T-helper 1 cell treated with Interleukin-12 subunit alpha and Interleukin-12 subunit beta and Interleukin-4 antibody, amounts not matched to agents 30 ng/mL and 1 ng/mL, for 36 hours (primary cell): ENCODE results near the gene CEBPE. TPM values are rescaled to one million over a fixed set of nuclear protein-coding genes. Genes with fewer than 3 reads are reported as not detected.

Source experiments
- intact Hi-C: fragments of 100-400 bp; cut with micrococcal nuclease; formaldehyde crosslinking; loops from one replicate; pipeline ENCODE4 v1.15.1; 2024
- total RNA-seq: library from RNA; stranded (reverse); gene quantifications from 2 replicates; pipeline ENCODE4 v1.2.3, GENCODE V29; 2022

Gene CEBPE
- total RNA-seq = 0.34 TPM in 1 of 2 replicates, not detected in the other

DNA sequence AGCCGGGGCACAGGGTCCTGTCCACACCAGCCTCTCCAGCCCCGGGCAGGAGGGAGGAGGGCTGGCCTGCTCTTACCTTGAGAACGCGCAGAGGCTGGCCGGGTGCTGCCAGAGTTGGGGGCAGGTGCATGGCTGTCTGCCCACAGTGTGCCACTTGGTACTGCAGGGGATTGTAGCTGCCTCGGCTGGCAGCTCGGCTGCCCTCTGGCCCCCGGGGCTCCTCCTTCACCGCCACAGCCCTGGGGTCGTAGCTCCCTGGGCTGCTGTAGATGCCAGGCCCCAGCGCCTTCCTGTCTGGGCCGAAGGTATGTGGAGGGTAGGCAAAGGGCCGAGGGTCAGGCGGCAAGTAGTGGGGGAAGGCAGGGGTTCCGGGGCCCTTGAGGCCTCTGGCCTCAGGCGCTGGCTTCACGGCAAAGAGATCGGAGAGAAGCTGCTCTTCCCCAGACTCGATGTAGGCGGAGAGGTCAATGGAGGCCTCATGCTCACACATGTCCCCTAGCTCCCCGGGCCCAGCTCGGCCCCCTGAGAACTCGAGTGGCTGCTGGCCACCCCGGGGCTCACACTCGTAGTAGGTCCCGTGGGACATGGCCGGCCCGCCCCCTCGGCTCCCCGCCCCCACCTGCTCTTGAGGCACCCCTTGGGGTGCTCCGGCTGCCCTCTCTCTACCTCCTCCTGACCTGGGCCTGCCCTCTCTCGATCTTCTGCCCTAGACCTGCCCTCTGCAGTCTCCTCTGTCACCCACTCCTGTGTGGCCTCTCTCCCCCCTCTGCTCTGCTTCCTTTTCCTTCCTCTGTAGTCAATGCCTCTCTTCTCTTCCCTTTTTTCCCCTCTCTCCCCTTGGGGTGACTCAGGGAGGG lies at the start of gene CEBPE:
Gene CEBPE (minus strand): TSS at position 750 of the 857 bp plus-strand sequence. CDS start 164 bp downstream, at position 586.
- intact Hi-C loops = no loop called here

DNA sequence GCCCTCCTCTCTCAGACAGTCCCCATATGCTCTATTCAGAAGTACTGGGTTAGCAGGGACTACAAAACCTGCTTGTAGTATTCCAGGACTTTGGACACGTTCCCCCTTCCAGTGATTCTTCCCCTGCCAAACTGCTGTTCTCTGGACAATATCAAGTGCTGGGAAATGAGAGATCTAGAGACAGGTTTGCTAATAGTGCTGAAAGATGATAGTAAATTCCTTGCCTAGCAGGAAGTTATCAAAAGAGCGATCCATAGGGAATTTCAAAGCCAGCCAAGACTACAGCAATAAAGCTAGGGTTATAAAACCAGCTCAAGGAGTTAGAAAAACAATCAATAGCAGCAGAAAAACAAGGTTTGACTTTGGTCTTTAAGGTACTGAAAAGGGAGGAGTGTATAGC lies 49.2 kb upstream of the CEBPE start:
- intact Hi-C loops = no loop called here

DNA sequence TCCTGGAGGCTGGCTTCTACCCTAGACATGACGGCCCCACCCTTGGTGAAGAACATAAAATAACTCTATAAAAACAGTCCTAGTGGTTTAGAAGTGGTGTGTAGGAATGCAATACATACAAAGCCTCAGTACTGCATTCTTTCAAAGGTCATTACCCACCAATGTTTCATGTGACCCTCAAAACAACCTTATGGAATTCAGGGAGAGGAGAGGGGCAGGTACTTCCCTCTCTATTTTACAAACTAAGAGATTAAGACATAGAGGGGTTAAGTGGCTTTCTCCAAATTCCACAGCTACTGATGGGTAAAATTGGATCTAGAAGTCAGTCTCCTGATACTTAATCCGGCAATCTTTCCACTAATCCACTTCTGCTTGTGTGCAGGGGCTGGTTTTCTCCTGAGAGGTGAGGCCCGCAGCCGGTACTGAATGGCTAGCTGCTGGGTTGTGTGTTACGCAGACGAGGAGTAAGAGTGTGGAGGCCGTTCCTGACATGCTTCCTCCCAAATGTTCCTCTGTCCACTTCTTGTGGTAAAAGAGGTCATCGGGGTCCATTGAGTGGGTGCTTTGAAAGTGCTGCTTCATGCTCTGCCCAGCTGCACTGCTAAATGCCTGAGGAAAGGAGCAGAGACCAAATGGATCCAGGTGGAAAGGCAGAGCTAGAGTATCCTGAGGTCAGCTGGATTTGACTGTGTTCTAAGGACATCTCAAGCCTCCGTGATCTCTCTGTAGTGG lies 48.2 kb upstream of the CEBPE start:
- intact Hi-C loops = no loop called here

DNA sequence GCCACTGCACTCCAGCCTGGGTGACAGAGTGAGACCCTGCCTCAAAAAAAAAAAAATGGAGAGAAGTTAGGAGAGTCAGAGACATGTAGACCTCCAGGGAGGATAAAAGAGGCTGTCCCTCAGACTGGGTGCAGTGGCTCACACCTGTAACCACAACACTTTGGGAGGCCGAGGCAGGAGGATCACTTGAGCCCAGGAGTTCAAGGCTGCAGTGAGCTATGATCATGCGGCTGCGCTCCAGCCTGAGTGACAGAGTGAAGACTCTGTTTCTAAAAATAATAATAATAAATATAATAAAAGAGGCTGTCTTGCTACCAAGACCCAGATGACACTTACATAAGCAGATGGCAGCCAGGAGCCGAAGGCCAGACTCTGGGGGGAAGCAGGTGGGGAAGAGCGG lies 45.9 kb upstream of the CEBPE start:
- intact Hi-C loops = no loop called here

DNA sequence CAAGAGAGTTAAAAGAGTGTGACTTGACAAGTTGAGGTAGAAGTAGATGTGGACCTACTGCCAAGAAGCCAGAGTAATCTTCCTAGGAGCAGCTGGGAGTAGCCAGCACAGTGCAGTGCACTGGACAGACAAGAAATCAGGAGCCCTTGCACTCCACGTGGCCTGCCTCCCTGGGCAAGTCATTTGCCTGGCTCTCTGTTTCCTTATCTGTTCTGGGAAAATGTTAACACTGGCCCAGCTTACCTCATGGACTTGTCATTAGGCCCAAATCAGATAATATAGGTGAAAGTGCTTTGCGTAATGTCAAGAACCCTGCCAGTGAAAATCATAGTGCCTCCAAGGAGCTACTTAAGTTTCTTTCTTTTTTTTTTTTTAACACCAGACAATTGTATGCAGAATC lies 45.2 kb upstream of the CEBPE start:
- intact Hi-C loops = no loop called here

DNA sequence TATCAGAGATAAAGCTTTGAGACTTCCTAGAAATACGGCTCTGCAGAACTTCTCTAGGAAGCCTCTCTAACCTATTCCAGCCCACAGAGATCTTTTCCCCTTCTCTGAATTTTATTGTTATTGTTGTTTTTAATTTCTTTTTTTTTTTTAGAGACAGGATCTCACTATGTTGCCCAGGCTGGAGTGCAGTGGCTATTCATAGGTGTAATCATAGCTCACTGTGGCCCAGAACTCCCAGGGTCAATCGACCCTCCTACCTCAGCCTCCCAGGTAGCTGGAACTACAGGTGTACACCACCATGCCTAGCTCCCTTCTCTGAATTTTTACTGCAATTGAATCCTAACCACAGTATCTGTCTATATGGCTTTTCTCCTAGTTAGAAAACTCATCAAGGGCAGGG lies 44.8 kb upstream of the CEBPE start:
- intact Hi-C loops = no loop called here

DNA sequence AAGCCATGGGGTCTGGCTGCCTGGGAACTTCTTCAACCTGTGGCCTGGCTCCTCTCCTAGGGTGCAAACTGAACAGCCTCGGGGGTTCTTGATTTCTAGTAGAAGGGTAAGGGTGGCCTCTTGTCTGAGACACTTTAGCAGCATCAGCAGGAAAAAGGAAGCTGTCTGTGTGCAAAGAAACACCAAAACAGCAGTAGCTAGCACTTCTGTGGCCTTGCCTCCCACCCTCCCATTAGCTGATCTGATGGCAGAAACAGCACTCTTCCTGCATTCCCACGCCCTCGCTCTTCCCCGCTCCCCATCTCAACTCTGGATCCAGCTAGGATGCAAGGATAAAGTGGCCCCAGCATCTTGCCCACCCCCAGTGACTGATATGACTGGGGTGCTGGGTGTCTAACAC lies 43.7 kb upstream of the CEBPE start:
- intact Hi-C loops = no loop called here

DNA sequence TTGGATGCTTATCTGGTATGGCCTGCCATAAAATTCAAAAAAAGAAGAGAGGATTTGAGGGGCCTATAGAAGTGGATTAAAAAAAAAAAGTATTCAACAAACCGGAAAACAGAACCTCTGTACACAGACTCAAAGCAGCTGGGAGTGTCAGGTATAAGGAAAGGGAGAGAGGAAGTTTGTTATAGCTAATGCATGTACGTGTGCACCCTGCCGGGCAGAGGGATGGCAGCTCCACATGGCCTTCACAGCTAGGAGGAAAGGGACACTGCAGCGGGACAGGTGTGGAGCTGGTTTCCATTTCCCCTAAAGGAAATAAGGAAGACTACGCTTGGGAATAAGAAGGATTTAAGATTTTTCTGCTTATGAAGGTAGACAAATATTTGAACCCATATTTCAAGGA lies 43.0 kb upstream of the CEBPE start:
- intact Hi-C loops = no loop called here

DNA sequence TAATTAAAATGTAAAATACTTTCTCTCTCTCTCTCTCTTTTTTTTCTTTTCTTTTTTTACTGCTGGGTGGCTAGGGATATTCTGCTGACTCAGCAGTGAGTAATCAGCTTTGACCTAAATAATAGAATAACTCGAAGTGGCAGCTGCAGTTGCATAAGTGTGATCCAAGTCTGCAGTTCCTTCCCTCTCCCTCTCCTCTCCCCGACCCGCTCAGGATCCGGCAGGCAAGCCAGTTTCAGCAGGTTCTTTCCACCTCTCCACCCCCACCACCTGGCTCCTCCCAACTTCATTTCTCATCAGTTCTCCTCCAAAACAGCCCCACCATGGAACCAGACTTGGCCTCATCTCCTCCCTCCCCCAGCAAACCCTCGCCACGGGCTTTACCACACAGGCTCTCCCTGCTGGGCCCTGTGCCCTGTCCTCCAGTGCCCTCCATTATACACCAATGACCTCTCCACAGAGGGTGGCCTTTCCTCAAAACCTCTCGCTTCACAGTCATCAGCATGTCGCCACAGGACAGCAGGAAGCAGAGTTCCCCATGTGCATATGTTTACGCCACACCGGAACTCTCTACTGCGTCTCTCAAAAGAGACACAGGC lies 42.0 kb upstream of the CEBPE start:
- intact Hi-C loops = no loop called here

DNA sequence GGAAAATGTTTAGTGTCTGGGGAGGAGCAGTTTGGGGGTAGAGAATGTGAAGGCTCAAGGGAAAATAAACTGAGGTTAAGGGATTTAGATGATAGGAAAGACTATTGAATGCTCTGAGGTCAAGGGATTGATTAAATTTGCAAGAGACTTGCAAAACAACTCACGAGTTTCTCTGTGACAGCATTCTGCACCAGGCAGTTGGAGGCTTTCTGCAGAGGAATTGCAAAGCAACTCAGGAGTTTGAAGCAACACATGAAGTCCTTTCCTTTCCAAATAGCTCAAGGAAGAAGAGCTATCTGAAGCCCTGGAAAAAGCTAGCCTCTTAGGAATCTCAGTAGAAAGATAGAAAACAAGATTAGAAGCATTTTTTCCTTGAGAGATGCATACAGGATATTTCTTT lies 40.5 kb upstream of the CEBPE start:
- intact Hi-C loops = no loop called here

DNA sequence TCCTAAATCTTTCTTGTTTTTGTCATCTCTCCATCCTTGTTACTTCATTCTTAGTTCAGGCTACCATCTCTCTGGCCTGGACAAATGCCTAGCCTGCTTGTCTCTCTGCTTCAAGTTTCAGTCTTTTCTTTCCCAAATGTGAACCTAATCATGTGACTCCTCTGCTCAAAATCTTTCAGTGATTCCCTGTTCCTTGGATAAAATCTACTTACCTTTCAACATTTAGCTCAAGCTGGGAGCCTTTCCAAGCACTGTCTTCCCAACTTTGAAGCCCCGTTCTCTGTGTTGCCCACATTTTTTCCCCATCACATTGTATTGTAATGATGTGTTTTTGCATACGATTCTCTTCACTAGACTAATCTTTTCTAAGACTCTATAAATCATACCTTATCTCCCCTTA lies 39.7 kb upstream of the CEBPE start:
- intact Hi-C loops = no loop called here

DNA sequence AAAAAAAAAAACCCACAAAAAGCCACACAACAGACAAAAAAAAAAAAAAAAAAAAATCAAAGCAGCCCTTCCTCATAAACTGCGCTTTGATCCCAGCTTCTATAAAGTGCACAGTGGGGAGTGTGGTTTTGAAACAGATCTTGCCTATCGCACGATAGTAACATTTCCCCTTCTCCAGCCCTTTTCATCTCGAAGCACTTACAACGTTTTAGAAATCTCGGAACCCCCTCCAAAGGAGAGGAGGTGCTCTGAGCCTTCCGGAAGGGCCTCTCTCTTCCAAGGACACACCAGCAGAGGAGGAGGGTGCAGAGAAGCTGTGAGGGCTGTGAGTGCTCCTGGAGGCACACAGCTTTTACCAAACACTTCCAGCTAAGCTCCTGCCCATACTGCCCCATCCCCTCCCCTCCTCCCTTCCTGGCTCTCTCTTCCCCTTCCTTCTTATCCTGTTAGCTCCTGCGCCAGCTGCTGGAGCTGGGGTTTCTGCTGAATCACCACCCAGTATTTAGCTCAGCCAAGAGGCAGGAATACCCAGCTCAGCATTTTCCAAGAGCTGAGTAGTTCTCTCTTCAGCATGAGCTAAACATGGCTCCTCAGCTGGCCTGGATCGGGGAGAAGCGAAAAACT lies 36.0 kb upstream of the CEBPE start:
- intact Hi-C loops = no loop called here

DNA sequence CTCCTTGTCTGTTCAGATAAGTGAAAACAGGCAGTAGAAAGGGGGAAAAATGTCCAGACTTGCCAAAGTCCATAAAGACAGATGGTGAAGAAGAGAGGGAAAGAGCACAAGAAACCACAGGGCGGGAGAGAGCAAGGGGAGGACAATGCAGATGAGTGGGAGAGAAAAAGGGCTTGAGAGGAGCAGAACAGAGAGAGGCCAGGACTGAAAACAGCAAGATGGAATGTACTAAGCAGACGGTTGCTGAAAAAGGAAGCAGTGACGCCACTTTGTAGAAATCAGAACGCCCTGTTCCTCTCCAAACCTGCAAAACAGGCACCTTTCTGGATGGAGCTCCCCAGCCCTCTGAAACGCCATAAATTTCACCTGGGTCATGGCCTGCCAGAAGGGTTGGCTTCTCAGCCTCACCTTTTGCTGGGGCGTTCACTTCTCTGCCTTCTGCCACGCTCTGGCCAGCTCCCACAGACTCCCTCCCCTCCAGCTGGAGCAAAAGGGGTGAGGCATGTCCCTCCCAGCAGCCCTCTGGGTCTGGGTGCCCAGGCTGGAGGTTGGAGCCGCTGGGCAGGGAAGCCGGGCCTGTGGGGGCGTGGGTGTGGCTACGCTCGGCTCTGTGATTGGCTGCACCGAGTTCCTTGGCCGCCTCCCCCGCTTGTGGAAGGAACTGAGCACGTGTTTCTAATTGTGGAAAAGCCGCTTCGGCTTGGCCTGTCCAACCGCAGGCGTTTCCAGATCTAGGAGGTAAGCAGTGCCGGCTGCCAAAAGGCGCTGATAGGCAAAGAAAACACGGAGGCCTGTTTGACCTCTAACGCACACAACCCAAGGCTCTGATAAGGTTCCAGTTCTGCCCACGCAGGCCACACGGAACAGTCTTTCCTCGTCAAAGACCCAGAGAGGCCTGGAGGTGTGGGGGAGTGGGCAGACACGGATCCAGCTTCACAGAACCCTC lies 35.1 kb upstream of the CEBPE start:
- intact Hi-C loops = no loop called here

DNA sequence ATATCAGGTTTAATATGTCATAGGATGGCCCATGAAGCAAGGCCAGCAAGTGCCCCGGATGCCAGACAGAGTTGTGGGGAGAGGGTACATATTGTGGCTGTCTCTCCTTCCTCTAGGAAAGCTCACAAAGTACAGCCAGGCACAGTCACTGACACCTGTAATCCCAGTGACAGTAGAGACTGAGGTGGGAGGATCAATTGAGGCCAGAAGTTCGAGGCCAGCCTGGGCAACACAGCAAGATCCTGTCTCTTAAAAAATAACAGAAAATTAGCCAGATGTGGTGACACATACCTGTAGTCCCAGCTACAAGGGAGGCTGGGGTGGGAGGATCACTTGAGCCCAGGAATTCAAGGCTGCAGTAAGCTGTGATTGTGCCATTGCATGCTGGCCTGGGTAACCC lies 32.3 kb upstream of the CEBPE start:
- intact Hi-C loops = no loop called here

DNA sequence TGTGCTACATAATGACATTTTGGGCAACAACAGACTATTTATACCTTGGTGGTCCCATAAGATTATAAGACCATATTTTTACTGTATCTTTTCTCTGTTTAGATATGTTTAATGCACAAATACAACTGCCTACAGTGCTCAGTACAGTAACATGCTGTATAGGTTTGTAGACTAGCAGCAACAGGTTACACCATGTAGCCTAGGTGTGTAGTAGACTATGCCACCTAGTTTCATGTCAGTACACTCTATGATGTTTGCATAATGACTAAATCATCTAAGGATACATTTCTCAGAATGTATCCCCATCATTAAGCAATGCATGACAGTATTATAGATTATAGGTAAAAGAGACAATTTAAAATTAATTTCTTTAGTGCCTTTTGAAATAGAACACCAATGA lies 30.7 kb upstream of the CEBPE start:
- intact Hi-C loops = no loop called here

DNA sequence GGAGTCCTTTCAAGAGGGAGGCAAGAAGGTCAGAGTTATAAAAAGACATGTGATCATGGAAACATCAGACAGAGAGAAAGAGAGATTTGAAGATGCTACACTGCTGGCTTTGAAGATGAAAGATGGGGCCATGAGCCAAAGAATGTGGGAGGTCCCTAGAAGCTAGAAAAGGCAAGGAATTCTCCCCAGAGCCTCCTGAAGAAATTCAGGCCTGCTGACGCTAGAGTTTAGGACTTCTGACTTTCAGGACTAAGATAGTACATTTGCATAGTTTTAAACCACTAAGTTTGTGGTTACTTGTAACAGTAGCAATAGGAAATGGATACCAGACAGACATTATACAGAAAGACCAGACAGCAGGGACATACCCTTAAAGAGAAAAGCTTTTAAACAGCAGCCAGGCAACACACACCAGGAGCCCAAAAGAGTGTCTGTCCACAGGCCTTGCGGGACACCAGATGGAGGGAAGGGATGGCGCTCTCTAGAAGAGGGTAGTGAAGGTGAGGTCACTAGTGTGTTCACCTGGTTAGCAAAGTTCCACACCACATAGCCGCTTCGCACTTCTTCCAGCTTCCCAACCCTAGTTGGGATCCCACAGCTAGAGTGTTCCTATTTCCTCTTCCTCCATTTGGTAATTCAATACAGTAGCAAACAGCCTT lies 29.7 kb upstream of the CEBPE start:
- intact Hi-C loops = no loop called here

DNA sequence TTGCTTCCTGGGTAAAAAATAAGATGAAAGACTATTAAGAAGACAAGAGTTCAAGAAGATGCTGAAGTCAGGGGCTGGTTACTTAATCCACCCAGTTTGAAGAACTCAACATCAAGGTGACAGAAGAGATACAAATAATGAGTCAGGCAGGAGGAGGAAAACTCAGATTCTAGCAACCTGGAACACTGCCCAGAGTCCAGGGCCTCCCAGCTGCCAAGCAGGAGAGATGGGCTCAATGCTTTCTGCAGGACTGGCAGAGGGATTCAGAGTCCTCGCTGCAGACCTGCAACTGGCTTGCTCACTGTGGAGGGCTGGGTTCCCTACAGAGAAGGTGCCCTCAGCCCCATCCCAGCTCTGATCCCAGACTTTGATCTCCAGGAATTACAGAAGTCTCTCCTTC lies 28.6 kb upstream of the CEBPE start:
- intact Hi-C loops = no loop called here

DNA sequence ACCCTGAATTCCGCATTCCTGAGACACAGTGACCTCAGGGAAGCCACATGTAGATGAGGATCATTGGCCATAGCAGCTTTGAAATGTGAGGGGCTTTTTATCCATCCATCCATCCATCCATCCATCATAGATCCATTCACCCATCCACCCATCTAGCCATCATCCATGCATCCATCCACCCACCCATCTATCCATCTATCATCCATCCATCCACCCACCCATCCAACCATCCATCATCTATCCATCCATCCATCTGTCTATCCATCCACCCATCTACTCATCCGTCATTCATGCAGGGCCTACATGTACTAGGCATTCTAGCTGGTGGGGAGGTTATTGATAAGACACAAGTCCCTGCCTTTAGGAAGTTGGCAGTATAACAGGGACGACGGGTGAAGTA lies 27.9 kb upstream of the CEBPE start:
- intact Hi-C loops = no loop called here

DNA sequence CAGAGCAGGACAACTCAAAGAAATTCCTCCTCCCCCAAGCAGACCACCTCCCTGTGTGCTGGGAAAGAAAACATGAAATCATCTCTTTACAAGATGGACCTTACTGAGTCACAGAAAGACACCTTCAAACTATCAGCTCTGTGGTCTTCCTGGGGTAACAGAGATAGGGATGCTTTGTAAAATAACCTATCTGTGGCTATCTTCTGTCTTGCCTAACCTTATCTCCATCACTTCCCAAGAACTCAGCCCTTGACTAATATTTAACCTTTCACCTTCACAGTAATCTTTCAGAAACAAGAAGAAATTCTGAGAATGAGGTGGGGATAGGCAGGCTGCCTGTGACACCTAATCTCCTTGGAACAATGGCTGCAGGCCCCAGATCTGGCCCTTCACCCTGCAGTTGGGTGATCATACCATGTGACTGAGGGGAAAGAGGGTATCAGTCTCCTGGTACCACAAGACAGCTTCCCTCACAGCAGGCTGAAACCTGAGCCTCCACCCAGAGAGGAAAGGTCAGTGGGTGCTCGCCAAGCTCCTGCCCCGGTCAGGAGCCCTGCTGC lies 27.4 kb upstream of the CEBPE start:
- intact Hi-C loops = no loop called here

DNA sequence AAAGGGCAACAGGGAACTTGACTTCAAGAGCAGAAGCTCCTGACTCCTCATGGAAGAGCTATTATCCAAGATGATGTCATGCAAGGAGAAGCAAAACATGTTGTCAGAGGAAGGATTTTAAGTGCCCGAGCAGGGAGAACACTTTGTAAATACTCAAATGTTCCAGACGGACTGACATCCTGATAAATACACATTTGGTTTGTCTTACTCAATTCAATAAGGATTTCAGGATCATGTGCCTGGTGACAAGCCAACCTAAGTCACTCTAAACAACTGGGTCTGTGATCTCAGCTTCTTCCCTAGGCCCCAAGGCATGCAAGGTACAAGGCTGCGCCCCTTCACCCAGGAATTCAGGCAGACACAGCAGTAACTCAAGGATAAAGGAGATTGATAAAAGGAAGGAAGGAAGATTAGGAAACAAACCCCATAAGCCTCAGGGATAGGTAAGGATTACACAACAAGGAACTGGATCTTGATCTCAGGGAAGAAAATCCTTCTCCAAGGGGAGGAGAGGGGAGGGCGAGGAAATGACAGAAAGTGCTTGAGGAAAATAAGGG lies 26.8 kb upstream of the CEBPE start:
- intact Hi-C loops = no loop called here
